Natural killer cell (primary cell): ENCODE results near the gene ATF7. TPM values are rescaled to one million over a fixed set of nuclear protein-coding genes. Genes with fewer than 3 reads are reported as not detected.
A peak's percentile ranks its signal among the peaks of the same experiment; 100 is the strongest.

ENCODE experiments used
- ATAC-seq, 3 donors: fragments of 150-1000 bp in 2 of 3; fragments of 200-7000 bp in 1 of 3; cut with Tn5 transposase; 1 replicate in 1 of 3; 2 replicates in 2 of 3; pipeline ENCODE4 v1.10.0; 2021; ENCODE audit warnings: mild to moderate bottlenecking in 2 of 3, moderate library complexity in 2 of 3
- DNase-seq, 2 donors: peaks; one replicate each; pipeline versions ENCODE4 v3.0.0 to v3.0.0-alpha.2; 2013 to 2021; ENCODE audit warnings: mixed read lengths in 1 of 2
- H3K27ac ChIP-seq: one replicate; pipeline ENCODE4 v1.5.1; 2013; ENCODE audit warnings: mild to moderate bottlenecking, low read length
- H3K27me3 ChIP-seq: one replicate; pipeline ENCODE4 v1.6.1; 2013; ENCODE audit warnings: low read length; ENCODE audit not compliant: control insufficient read depth, insufficient read depth
- H3K36me3 ChIP-seq: one replicate; pipeline ENCODE4 v1.6.1; 2013; ENCODE audit warnings: low read length; ENCODE audit not compliant: control insufficient read depth, insufficient read depth
- H3K4me1 ChIP-seq: one replicate; pipeline ENCODE4 v1.6.1; 2013; ENCODE audit warnings: low read length; ENCODE audit not compliant: control insufficient read depth, insufficient read depth
- H3K4me3 ChIP-seq: one replicate; pipeline ENCODE4 v1.5.1; 2013; ENCODE audit warnings: low read length
- H3K9me3 ChIP-seq: one replicate; pipeline ENCODE4 v1.6.1; 2013; ENCODE audit warnings: low read length; ENCODE audit not compliant: control insufficient read depth, insufficient read depth
- H3K27ac Mint-ChIP-seq, 2 donors: one replicate each; pipeline ENCODE4 v1.8.0; 2022; ENCODE audit warnings: mild to moderate bottlenecking in 2 of 2, mixed read lengths in 2 of 2, moderate library complexity in 1 of 2
- H3K27me3 Mint-ChIP-seq, 2 donors: one replicate each; pipeline ENCODE4 v1.8.0; 2022; ENCODE audit warnings: low read depth in 2 of 2, mixed read lengths in 2 of 2
- H3K36me3 Mint-ChIP-seq: one replicate; pipeline ENCODE4 v1.8.0; 2022; ENCODE audit warnings: mixed read lengths
- H3K4me1 Mint-ChIP-seq, 2 donors: one replicate each; pipeline ENCODE4 v1.8.0; 2022; ENCODE audit warnings: mixed read lengths in 2 of 2
- H3K4me3 Mint-ChIP-seq: one replicate; pipeline ENCODE4 v1.8.0; 2022; ENCODE audit warnings: mild to moderate bottlenecking, moderate library complexity, mixed read lengths
- H3K9me3 Mint-ChIP-seq, 2 donors: one replicate each; pipeline ENCODE4 v1.8.0; 2022; ENCODE audit warnings: mixed read lengths in 2 of 2
- WGBS: methylation state at CpG from one replicate; pipeline ENCODE4 v1.1.7; 2013; ENCODE audit warnings: missing lambda C conversion rate; ENCODE audit not compliant: insufficient coverage; 5-methylcytosine and 5-hydroxymethylcytosine counted together
- intact Hi-C: fragments of 100-400 bp; cut with micrococcal nuclease; formaldehyde crosslinking; loops from one replicate; pipeline ENCODE4 v1.14.2; 2022
- total RNA-seq, 4 donors: library from RNA; stranded (reverse); fragments of 120-200 nt in 1 of 4; gene quantifications; one replicate each; pipeline versions ENCODE4 v1.2.3 to v1.2.4, GENCODE V29; 2013 to 2022
- TF ChIP-seq, protein P1 (sequence below): fragments of 200-600 bp; IDR thresholded peaks from one replicate; pipeline ENCODE4 v1.8.0; 2022; ENCODE audit warnings: antibody characterized with exemption

ATF7 gene
- total RNA-seq, 3 donors from 2014 or later (not counting 1 experiment from before 2014, with no cell fraction given): 32.3 to 42.3 (median 34.9) TPM

DNA sequence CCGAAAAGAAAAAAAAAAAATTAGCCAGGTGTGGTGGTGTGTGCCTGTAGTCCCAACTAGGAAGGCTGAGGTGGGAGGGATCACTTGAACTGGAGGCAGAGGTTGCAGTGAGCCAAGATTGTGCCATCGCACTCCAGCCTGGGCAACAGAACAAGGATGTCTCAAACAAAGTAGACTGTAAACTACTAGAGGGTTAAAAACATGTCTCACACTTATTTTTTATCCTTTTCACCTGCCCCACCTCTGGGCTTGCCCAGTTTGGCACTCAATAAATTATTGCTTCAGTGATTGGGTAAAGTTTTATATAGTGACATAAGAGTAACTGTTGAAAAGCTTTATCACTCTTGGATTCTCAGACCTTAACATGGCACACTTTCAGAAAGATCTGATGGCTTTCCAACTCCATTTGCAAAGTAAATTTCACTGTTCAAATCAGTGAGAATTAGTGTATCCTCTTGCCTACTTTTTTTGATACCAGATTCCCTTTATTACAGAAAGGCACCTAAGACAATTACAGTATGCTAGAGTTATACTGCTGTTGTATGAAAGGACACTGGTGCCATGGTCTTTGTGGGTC lies 62.6 kb downstream of the ATF7 start:
- Mint-ChIP-seq H3K9me3 (no peaks in the 10 kb centered on the region), H3K27me3 (no peaks in the 10 kb centered on the region), H3K36me3 (no peaks in the 10 kb centered on the region), H3K27ac (no peak overlapping the region), H3K4me1 (peaks cover 34 to 41% of the 10 kb centered on the region in 2 donors), H3K4me3 (no peak overlapping the region)
- no peaks in the 10 kb centered on the region for H3K36me3 ChIP-seq
- DNase-seq: no peak
- WGBS: 100% methylated on average over 2 of the region's 2 CpGs
- no peak overlapping the region for H3K27ac ChIP-seq
- no peaks in the 10 kb centered on the region for H3K9me3 ChIP-seq
- H3K4me3 ChIP-seq: no peak overlapping the region
- intact Hi-C loops: no loop called here
- ATAC-seq: no peak
- TF ChIP-seq, protein P1, sequence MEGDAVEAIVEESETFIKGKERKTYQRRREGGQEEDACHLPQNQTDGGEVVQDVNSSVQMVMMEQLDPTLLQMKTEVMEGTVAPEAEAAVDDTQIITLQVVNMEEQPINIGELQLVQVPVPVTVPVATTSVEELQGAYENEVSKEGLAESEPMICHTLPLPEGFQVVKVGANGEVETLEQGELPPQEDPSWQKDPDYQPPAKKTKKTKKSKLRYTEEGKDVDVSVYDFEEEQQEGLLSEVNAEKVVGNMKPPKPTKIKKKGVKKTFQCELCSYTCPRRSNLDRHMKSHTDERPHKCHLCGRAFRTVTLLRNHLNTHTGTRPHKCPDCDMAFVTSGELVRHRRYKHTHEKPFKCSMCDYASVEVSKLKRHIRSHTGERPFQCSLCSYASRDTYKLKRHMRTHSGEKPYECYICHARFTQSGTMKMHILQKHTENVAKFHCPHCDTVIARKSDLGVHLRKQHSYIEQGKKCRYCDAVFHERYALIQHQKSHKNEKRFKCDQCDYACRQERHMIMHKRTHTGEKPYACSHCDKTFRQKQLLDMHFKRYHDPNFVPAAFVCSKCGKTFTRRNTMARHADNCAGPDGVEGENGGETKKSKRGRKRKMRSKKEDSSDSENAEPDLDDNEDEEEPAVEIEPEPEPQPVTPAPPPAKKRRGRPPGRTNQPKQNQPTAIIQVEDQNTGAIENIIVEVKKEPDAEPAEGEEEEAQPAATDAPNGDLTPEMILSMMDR: no peak
- H3K27me3 ChIP-seq: no peaks in the 10 kb centered on the region
- peaks cover 3% of the 10 kb centered on the region for H3K4me1 ChIP-seq

- DNase-seq: no peak
- H3K4me3 ChIP-seq: no peak overlapping the region
- intact Hi-C loops: no loop called here
- no peaks in the 10 kb centered on the region for H3K9me3 ChIP-seq
- TF ChIP-seq, protein P1: no peak
- no peak for ATAC-seq
- Mint-ChIP-seq H3K27ac (peak overlapping the region in 1 of 2 donors; percentile 2), H3K27me3 (no peaks in the 10 kb centered on the region), H3K4me1 (peaks cover 32 to 38% of the 10 kb centered on the region in 2 donors), H3K4me3 (no peak overlapping the region), H3K36me3 (no peaks in the 10 kb centered on the region), H3K9me3 (no peaks in the 10 kb centered on the region)
- peaks cover 3% of the 10 kb centered on the region for H3K4me1 ChIP-seq
- WGBS: no CpG with 5 or more reads among the region's 1 CpG
- H3K36me3 ChIP-seq: no peaks in the 10 kb centered on the region
- no peak overlapping the region for H3K27ac ChIP-seq
- no peaks in the 10 kb centered on the region for H3K27me3 ChIP-seq
Measured at GRCh38 chr12:53561590-53561953, 64.6 kb downstream of the ATF7 start.

GRCh38 chr12:53560912-53561589 lies 65.1 kb downstream of the ATF7 start:
- Histone ChIP-seq H3K36me3 (no peaks in the 10 kb centered on the region), H3K9me3 (no peaks in the 10 kb centered on the region), H3K4me3 (no peak overlapping the region), H3K4me1 (peaks cover 3% of the 10 kb centered on the region), H3K27me3 (no peaks in the 10 kb centered on the region), H3K27ac (no peak overlapping the region)
- no CpG with 5 or more reads among the region's 2 CpGs for WGBS
- ATAC-seq (no peak), DNase-seq (no peak)
- H3K27me3 Mint-ChIP-seq: no peaks in the 10 kb centered on the region
- intact Hi-C loops: no loop called here
- peaks cover 32 to 38% of the 10 kb centered on the region in 2 donors for H3K4me1 Mint-ChIP-seq
- H3K27ac Mint-ChIP-seq: peak overlapping the region in 1 of 2 donors; percentile 2
- H3K36me3 Mint-ChIP-seq: no peaks in the 10 kb centered on the region
- TF ChIP-seq, protein P1: no peak
- H3K9me3 Mint-ChIP-seq: no peaks in the 10 kb centered on the region
- no peak overlapping the region for H3K4me3 Mint-ChIP-seq
